ENCODE results near the gene RFX1.
"Not testable (repeated sequence)": the region's sequence is repeated elsewhere in the genome, so short reads cannot be mapped to it uniquely, and the experiment has no call there.

RFX1 gene

GRCh38 chr19:14026652-14027192 lies 20.6 kb upstream of the RFX1 start:
- DNase-seq: not testable (repeated sequence)

GRCh38 chr19:14023404-14024235 lies 17.5 kb upstream of the RFX1 start:
- DNase-seq: peak; percentile 87

- DNase-seq: no peak
Measured at GRCh38 chr19:14022469-14022868, 16.3 kb upstream of the RFX1 start.

GRCh38 chr19:14021474-14021873 lies 15.4 kb upstream of the RFX1 start:
- DNase-seq: no peak

- DNase-seq: not testable (repeated sequence)
Measured at GRCh38 chr19:14019739-14020138, 13.6 kb upstream of the RFX1 start.

GRCh38 chr19:14019100-14019499 lies 13.0 kb upstream of the RFX1 start:
- DNase-seq: no peak

GRCh38 chr19:14015524-14016035 lies 9.5 kb upstream of the RFX1 start:
- peak; percentile 89 for DNase-seq

GRCh38 chr19:14012378-14012915 lies 6.3 kb upstream of the RFX1 start:
- DNase-seq: no peak

GRCh38 chr19:14006766-14007562 lies 844 bp upstream of the RFX1 start:
- peak; percentile 86 for DNase-seq

GRCh38 chr19:14005349-14006084 lies 603 bp downstream of the RFX1 start:
- peak; percentile 79 for DNase-seq

- peak; percentile 70 for DNase-seq
Measured at GRCh38 chr19:14004619-14005348, 1.3 kb downstream of the RFX1 start.

- no peak for DNase-seq
Measured at GRCh38 chr19:14003251-14004055, 2.7 kb downstream of the RFX1 start.

GRCh38 chr19:14002571-14003250 lies 3.4 kb downstream of the RFX1 start:
- DNase-seq: no peak

GRCh38 chr19:14000691-14001375 lies 5.3 kb downstream of the RFX1 start:
- DNase-seq: no peak

GRCh38 chr19:13999085-13999484 lies 7.0 kb downstream of the RFX1 start:
- no peak for DNase-seq

GRCh38 chr19:13998426-13998825 lies 7.7 kb downstream of the RFX1 start:
- DNase-seq: no peak

GRCh38 chr19:13997631-13997962 lies 8.5 kb downstream of the RFX1 start:
- DNase-seq: no peak

GRCh38 chr19:13996928-13997630 lies 9.0 kb downstream of the RFX1 start:
- no peak for DNase-seq
